SU-DHL-6 (cell line): ENCODE data around the gene GCNA.

Experiments used
- CTCF ChIP-seq: fragments of 200-600 bp; sonication (generic); IDR thresholded peaks from one replicate; pipeline ENCODE4 v1.5.1; 2017; ENCODE audit warnings: antibody characterized with exemption, mild to moderate bottlenecking, low read length, moderate library complexity; ENCODE audit not compliant: insufficient read depth, poor library complexity, severe bottlenecking
- EZH2phosphoT487 ChIP-seq: fragments of 200-600 bp; sonication (generic), shearing (Covaris generic); conservative IDR thresholded peaks from 2 replicates; pipeline ENCODE4 v1.6.1; 2018; ENCODE audit warnings: mild to moderate bottlenecking, antibody characterized with exemption, low read length, moderate library complexity, mixed read lengths

DNA sequence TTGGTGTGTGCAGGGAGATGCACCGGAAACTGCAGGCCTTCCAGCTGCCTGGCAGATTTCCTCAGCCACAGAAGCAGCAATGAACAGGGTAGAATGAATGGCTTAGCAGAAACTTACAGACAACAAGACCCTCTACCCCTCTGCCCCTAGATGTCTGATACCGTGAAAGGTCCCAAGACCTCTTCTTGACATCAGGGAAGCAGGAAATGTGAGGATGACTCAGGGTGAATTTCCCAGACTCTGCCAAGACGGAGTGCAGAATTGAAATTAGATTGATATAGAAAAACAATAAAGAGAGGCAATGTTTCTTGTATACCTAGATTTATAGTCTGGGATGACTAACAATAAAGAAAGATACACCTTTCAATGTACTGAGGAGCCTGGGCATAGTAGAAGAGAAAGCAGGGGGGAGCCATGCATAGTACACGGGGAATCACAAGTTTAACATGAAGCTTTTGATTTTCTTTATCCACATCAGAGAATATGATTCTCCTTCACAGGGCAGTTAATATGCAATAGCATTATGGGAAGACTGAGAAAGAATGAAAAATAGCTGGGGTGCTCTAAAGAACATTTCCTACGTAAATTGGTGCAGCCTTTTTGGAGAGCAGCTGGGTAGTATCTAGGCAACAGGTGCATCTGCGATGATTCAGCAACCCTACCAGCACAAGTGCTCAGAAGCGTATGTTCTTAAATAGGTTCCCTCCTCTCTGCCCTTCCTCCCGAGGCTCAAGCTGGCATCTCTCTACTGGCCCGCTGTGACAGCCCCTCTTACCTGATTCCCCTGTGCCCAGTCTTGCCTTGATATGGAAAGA lies 58.4 kb downstream of the GCNA start:
- TF ChIP-seq CTCF (no peak), EZH2phosphoT487 (no peak)
